GM06990 (cell line): ENCODE measurements around the gene BUB3.

Experiments
- DNase-seq: peaks from one replicate; pipeline ENCODE4 v3.0.0-alpha.2; 2011; ENCODE audit not compliant: insufficient read length; ENCODE audit errors: extremely low read depth
- H3K27me3 ChIP-seq: replicated peaks from 2 replicates; pipeline ENCODE4 v1.6.0; 2011; ENCODE audit warnings: low read length; ENCODE audit not compliant: control insufficient read depth, insufficient read depth
- H3K36me3 ChIP-seq: 2 replicates; pipeline ENCODE4 v1.5.1; 2011; ENCODE audit warnings: low read length; ENCODE audit not compliant: control insufficient read depth, insufficient read depth
- H3K4me3 ChIP-seq: replicated peaks from 2 replicates; pipeline ENCODE4 v1.5.1; 2011; ENCODE audit warnings: low read depth, mild to moderate bottlenecking, control low read depth, low read length
- CTCF ChIP-seq: IDR thresholded peaks from 2 replicates; pipeline ENCODE4 v1.5.1; 2011; ENCODE audit warnings: low read length, control low read depth, mild to moderate bottlenecking, inconsistent platforms; ENCODE audit not compliant: insufficient read depth, poor library complexity, severe bottlenecking

BUB3 gene

DNA sequence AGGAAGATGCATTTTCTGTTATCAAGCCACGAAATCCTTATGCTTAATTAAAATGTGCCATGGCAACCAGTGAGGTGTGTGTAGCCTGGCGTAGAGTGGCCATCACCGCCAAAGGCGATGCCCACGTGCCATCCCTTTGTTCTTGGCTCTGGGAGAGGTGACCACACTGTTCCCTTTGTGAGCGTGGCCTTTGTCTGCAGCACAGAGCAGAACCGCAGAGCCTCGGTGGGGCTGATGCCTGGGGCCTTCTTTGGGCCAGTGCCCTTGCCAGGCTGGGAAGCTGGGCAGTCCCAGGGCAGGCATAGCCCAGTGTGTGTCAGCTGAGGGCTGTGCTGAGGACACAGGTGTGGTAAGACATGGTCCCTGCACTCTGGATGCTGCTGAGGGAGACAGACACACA is 48.3 kb downstream of the BUB3 start:
- Histone ChIP-seq H3K36me3 (no peaks in the 10 kb centered on the region; the same call in 1 of the 2 replicates), H3K4me3 (no peak overlapping the region), H3K27me3 (no peaks in the 10 kb centered on the region)
- DNase-seq = no peak
- no peak for TF ChIP-seq CTCF

GRCh38 chr10:123203393-123204126 is 49.4 kb downstream of the BUB3 start:
- Histone ChIP-seq H3K4me3 (no peak overlapping the region), H3K27me3 (no peaks in the 10 kb centered on the region), H3K36me3 (no peaks in the 10 kb centered on the region; the same call in 1 of the 2 replicates)
- TF ChIP-seq CTCF = no peak
- no peak for DNase-seq

GRCh38 chr10:123204127-123204461 is 49.9 kb downstream of the BUB3 start:
- H3K27me3 ChIP-seq = no peaks in the 10 kb centered on the region
- no peak for DNase-seq
- no peak for TF ChIP-seq CTCF
- H3K4me3 ChIP-seq = no peak overlapping the region
- H3K36me3 ChIP-seq = no peaks in the 10 kb centered on the region; the same call in 1 of the 2 replicates

DNA sequence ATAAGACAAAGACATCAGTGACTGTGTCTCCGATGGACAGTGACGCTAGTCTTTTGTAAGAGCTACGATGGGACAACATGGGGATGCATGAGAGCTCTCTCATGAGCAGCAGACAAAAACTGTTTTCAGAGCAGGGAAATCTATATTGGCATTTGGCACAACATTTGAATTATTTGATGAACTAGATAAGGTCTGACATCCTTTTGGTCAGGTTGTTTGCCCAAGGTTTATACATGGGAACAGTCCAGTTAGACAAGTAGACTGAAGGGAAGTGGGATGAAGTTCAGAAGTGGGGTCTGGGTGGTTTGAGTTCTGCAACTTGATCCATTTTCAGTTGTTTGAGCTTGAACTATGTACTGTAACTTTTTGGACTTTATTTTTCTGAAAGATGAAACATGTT is 50.8 kb downstream of the BUB3 start:
- Histone ChIP-seq H3K27me3 (no peaks in the 10 kb centered on the region), H3K36me3 (no peaks in the 10 kb centered on the region; the same call in 1 of the 2 replicates), H3K4me3 (no peak overlapping the region)
- no peak for TF ChIP-seq CTCF
- DNase-seq = no peak

DNA sequence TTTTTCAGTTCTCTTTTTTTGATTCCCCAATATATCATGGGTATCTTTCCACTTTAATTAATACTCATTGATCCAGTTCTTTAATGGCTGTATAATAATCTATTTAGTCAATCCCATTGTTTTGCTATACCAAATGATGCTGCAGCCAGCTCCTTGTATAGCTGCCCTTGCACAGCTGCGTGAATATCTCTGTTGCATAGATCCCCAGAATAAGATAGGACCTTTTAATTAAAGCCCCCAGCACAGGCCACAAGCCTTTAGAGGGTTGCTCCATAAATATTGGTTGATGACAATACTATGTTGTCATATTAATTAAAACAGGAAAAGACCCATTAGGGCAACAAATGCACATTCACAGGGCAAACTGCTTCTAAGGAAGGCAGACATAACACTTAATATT is 57.9 kb downstream of the BUB3 start:
- H3K36me3 ChIP-seq = no peaks in the 10 kb centered on the region
- H3K27me3 ChIP-seq = no peaks in the 10 kb centered on the region
- no peak for TF ChIP-seq CTCF
- DNase-seq = no peak
- no peak overlapping the region for H3K4me3 ChIP-seq

- Histone ChIP-seq H3K4me3 (no peak overlapping the region), H3K27me3 (no peaks in the 10 kb centered on the region), H3K36me3 (no peaks in the 10 kb centered on the region)
- TF ChIP-seq CTCF = no peak
- no peak for DNase-seq
These were observed 58.4 kb downstream of the BUB3 start for GRCh38 chr10:123212640-123213039.
